ENCODE results near the gene RNPC3.

GRCh38 chr1:103563056-103563455 is 37.6 kb downstream of the RNPC3 start:
- TF ChIP-seq CTCF (IDR thresholded peaks at IDR 0.05) = no peak
- no peak for TF ChIP-seq EZH2 (IDR thresholded peaks at IDR 0.05)
- no peak for TF ChIP-seq EZH2phosphoT487 (IDR thresholded peaks at IDR 0.05)

All from neural progenitor cell (in vitro differentiated cells).